H9 (cell line): ENCODE data around the gene PLD5. TPM values are rescaled to one million over a fixed set of nuclear protein-coding genes. Genes with fewer than 3 reads are reported as not detected.

Source experiments
- DNase-seq: peaks from one replicate; pipeline ENCODE4 v3.0.0-alpha.2; 2017
- H2AFZ ChIP-seq: one replicate; pipeline ENCODE4 v1.6.1; 2013; ENCODE audit warnings: mild to moderate bottlenecking, low read length, control low read depth, moderate library complexity
- H2AK5ac ChIP-seq: 2 replicates; pipeline ENCODE4 v1.6.1; 2013; ENCODE audit warnings: low read length, control low read depth, mixed read lengths; ENCODE audit not compliant: insufficient read length
- H2BK120ac ChIP-seq: one replicate; pipeline ENCODE4 v1.6.1; 2013; ENCODE audit warnings: low read depth, mild to moderate bottlenecking, low read length, control low read depth, inconsistent platforms; ENCODE audit not compliant: poor library complexity, severe bottlenecking
- H2BK12ac ChIP-seq: 2 replicates; pipeline ENCODE4 v1.6.1; 2013; ENCODE audit warnings: low read length, control low read depth, mixed read lengths, low read depth; ENCODE audit not compliant: insufficient read length
- H2BK15ac ChIP-seq: 2 replicates; pipeline ENCODE4 v1.6.1; 2013; ENCODE audit warnings: low read depth, low read length, control low read depth
- H2BK20ac ChIP-seq: one replicate; pipeline ENCODE4 v1.6.1; 2013; ENCODE audit warnings: low read depth, mild to moderate bottlenecking, low read length, control low read depth, inconsistent platforms; ENCODE audit not compliant: poor library complexity, severe bottlenecking
- H2BK5ac ChIP-seq: 2 replicates; pipeline ENCODE4 v1.6.1; 2013; ENCODE audit warnings: low read length, control low read depth, mixed read lengths; ENCODE audit not compliant: insufficient read length
- H3K14ac ChIP-seq: 2 replicates; pipeline ENCODE4 v1.6.1; 2013; ENCODE audit warnings: low read length, control low read depth; ENCODE audit not compliant: insufficient read depth
- H3K18ac ChIP-seq: 2 replicates; pipeline ENCODE4 v1.6.1; 2013; ENCODE audit warnings: low read depth, mild to moderate bottlenecking, mixed read lengths, low read length, control low read depth; ENCODE audit not compliant: insufficient read length
- H3K23ac ChIP-seq: 2 replicates; pipeline ENCODE4 v1.6.1; 2013; ENCODE audit warnings: low read length, control low read depth, mixed read lengths, low read depth; ENCODE audit not compliant: insufficient read length
- H3K23me2 ChIP-seq: 2 replicates; pipeline ENCODE4 v1.6.1; 2013; ENCODE audit warnings: low read depth, mild to moderate bottlenecking, mixed read lengths, low read length, control low read depth; ENCODE audit not compliant: insufficient read length, poor library complexity, severe bottlenecking
- H3K27ac ChIP-seq: 2 replicates; pipeline ENCODE4 v1.5.1; 2013; ENCODE audit warnings: low read length, control low read depth, mixed read lengths, low read depth; ENCODE audit not compliant: insufficient read length
- H3K27me3 ChIP-seq: 2 replicates; pipeline ENCODE4 v1.6.1; 2013; ENCODE audit warnings: low read length, control low read depth, inconsistent platforms; ENCODE audit not compliant: insufficient read depth
- H3K4ac ChIP-seq: 2 replicates; pipeline ENCODE4 v1.6.1; 2013; ENCODE audit warnings: low read depth, mild to moderate bottlenecking, control low read depth, inconsistent platforms, low read length, moderate library complexity
- H3K4me1 ChIP-seq: 2 replicates; pipeline ENCODE4 v1.6.1; 2013; ENCODE audit warnings: low read length, control low read depth, inconsistent platforms; ENCODE audit not compliant: insufficient read depth
- H3K4me2 ChIP-seq: 2 replicates; pipeline ENCODE4 v1.6.1; 2013; ENCODE audit warnings: low read length, control low read depth, mixed read lengths; ENCODE audit not compliant: insufficient read length, insufficient read depth
- H3K56ac ChIP-seq: 2 replicates; pipeline ENCODE4 v1.6.1; 2013; ENCODE audit warnings: low read depth, mild to moderate bottlenecking, mixed read lengths, low read length, control low read depth; ENCODE audit not compliant: insufficient read length
- H3K79me1 ChIP-seq: 2 replicates; pipeline ENCODE4 v1.6.1; 2013; ENCODE audit warnings: low read depth, mild to moderate bottlenecking, moderate library complexity, low read length, control low read depth, inconsistent platforms; ENCODE audit not compliant: insufficient read depth, poor library complexity, severe bottlenecking
- H3K79me2 ChIP-seq: 2 replicates; pipeline ENCODE4 v1.6.1; 2013; ENCODE audit warnings: low read length, control low read depth, inconsistent platforms; ENCODE audit not compliant: insufficient read depth
- H3K9ac ChIP-seq: 2 replicates; pipeline ENCODE4 v1.6.1; 2013; ENCODE audit warnings: low read length, control low read depth, mixed read lengths; ENCODE audit not compliant: insufficient read length; ENCODE audit errors: extremely low read depth
- H3K9me3 ChIP-seq: one replicate; pipeline ENCODE4 v1.6.1; 2013; ENCODE audit warnings: low read depth, low read length, inconsistent platforms; ENCODE audit not compliant: control insufficient read depth
- H3T11ph ChIP-seq: one replicate; pipeline ENCODE4 v1.6.1; 2013; ENCODE audit warnings: mild to moderate bottlenecking, low read length, control low read depth, inconsistent platforms
- H4K20me1 ChIP-seq: one replicate; pipeline ENCODE4 v1.6.1; 2013; ENCODE audit not compliant: control insufficient read depth, insufficient read length, insufficient read depth
- H4K5ac ChIP-seq: 2 replicates; pipeline ENCODE4 v1.6.1; 2013; ENCODE audit warnings: low read depth, mild to moderate bottlenecking, mixed read lengths, low read length, control low read depth; ENCODE audit not compliant: insufficient read length
- H4K8ac ChIP-seq: replicated peaks from 2 replicates; pipeline ENCODE4 v1.6.1; 2013; ENCODE audit warnings: low read length, control low read depth, mixed read lengths, low read depth; ENCODE audit not compliant: insufficient read length
- H4K91ac ChIP-seq: 2 replicates; pipeline ENCODE4 v1.6.1; 2013; ENCODE audit warnings: low read depth, mild to moderate bottlenecking, moderate library complexity, mixed read lengths, low read length, control low read depth; ENCODE audit not compliant: insufficient read length
- H3K27ac Mint-ChIP-seq, 3 experiments: 2 replicates in 2 of 3; 3 replicates in 1 of 3; pipeline ENCODE4 v1.8.0; 2020 to 2021; ENCODE audit warnings: mixed read lengths in 3 of 3, mild to moderate bottlenecking in 1 of 3, moderate library complexity in 1 of 3
- H3K27me3 Mint-ChIP-seq: 2 replicates; pipeline ENCODE4 v1.8.0; 2021; ENCODE audit warnings: low read depth, mild to moderate bottlenecking, moderate library complexity, mixed read lengths
- H3K36me3 Mint-ChIP-seq, 3 experiments: 2 replicates in 2 of 3; 3 replicates in 1 of 3; pipeline ENCODE4 v1.8.0; 2020 to 2021; ENCODE audit warnings: low read depth in 3 of 3, mixed read lengths in 3 of 3; ENCODE audit not compliant: insufficient read depth in 1 of 3
- H3K4me1 Mint-ChIP-seq, 2 experiments: 2 replicates each; pipeline ENCODE4 v1.8.0; 2020; ENCODE audit warnings: mixed read lengths in 2 of 2
- H3K4me3 Mint-ChIP-seq, 2 experiments: 2 replicates in 1 of 2; 3 replicates in 1 of 2; pipeline ENCODE4 v1.8.0; 2020 to 2021; ENCODE audit warnings: mild to moderate bottlenecking in 2 of 2, mixed read lengths in 2 of 2, moderate library complexity in 1 of 2
- H3K9me3 Mint-ChIP-seq, 2 experiments: 2 replicates in 1 of 2; 3 replicates in 1 of 2; pipeline ENCODE4 v1.8.0; 2020; ENCODE audit warnings: mild to moderate bottlenecking in 2 of 2, mixed read lengths in 2 of 2, moderate library complexity in 1 of 2
- CTCF ChIP-seq: fragments of 200-600 bp; sonication (generic); conservative IDR thresholded peaks from 3 replicates; pipeline ENCODE4 v1.8.0; 2021; ENCODE audit warnings: antibody characterized with exemption, mild to moderate bottlenecking
- WGBS: extraction: QIAGEN DNeasy Blood & Tissue Kit; methylation state at CpG from one replicate; pipeline ENCODE4 v1.1.7; 2013; ENCODE audit warnings: missing lambda C conversion rate, low lambda C conversion rate, mixed read lengths; ENCODE audit not compliant: insufficient read length; ENCODE audit errors: extremely low coverage; 5-methylcytosine and 5-hydroxymethylcytosine counted together
- total RNA-seq: library from RNA; stranded (reverse); gene quantifications from 2 replicates; pipeline ENCODE4 v1.2.1, GENCODE V29; 2021

The PLD5 gene
- total RNA-seq, 1 experiment from 2014 or later: 5.2 TPM

DNA sequence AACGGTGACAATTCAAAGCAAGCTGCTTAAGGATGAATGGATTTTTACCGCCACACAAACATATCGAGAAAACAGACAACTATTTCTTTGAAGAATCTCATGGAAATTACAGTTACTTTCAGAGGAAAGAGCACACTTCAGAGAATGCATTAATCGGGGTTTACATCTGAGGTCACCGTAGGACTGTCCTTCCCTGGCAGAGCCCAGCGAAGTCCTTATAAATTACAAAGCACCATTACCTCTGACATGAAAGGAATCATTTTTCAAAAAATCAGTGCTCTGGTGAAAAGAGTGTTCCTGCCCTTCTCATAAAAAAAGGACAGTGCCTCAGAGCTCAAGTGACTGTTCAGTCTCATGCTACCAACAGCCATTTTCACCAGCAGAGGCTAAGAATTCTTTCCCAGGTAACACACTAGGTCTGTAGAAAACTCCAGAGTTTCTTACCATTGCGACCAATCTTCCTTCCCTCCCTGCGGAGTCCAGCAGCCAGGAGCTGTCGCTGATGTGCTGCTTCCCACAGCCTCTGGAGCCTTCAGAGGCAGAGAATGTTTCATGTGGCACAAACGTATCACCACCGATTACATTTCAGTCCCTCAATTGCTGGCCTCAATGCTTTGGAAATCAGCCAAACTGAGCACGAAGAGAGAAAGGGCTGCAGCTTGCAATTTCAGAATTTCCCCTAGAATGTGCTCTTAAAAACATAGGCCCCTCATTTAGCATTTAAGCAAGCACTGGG lies 75.4 kb downstream of the PLD5 start:
- Histone ChIP-seq H3K79me1 (no peaks in the 10 kb centered on the region), H4K91ac (no peak overlapping the region), H3K27me3 (no peaks in the 10 kb centered on the region), H2BK120ac (no peak overlapping the region), H3K9ac (no peak overlapping the region), H4K20me1 (no peaks in the 10 kb centered on the region), H2BK15ac (no peak overlapping the region), H3K56ac (no peak overlapping the region), H3K4me1 (peaks cover 6% of the 10 kb centered on the region; the same call in 1 of the 2 replicates), H3K79me2 (no peaks in the 10 kb centered on the region), H4K5ac (no peak overlapping the region), H2BK5ac (no peak overlapping the region), H2BK20ac (peak overlapping the region; percentile 60), H3K4ac (no peak overlapping the region), H3K18ac (no peak overlapping the region), H3K4me2 (no peak overlapping the region), H4K8ac (no peak overlapping the region), H2AK5ac (no peak overlapping the region), H3K23me2 (no peaks in the 10 kb centered on the region), H3K27ac (no peak overlapping the region), H3K14ac (no peak overlapping the region), H2BK12ac (no peak overlapping the region), H3K9me3 (no peaks in the 10 kb centered on the region), H3T11ph (no peak overlapping the region), H3K23ac (no peak overlapping the region), H2AFZ (peak overlapping the region; percentile 74)
- Mint-ChIP-seq H3K9me3 (no peaks in the 10 kb centered on the region), H3K27me3 (no peaks in the 10 kb centered on the region), H3K36me3 (peaks cover 0 to 12% (median 0%) of the 10 kb centered on the region in 3 experiments; a peak in 2 of 7 replicates), H3K4me3 (no peak overlapping the region), H3K4me1 (peaks cover 44 to 46% of the 10 kb centered on the region in 2 experiments), H3K27ac (peak overlapping the region; percentile 89 to 98 (median 94); a peak in 6 of 7 replicates)
- no CpG with 5 or more reads among the region's 12 CpGs for WGBS
- TF ChIP-seq CTCF: no peak
- DNase-seq: no peak
